IPS-NIHi7 (cell line): ENCODE measurements around the gene HCN3.
"Not testable (repeated sequence)": the region's sequence is repeated elsewhere in the genome, so short reads cannot be mapped to it uniquely, and the experiment has no call there.

Experiments used
- DNase-seq: peaks from one replicate; pipeline ENCODE4 v3.0.0; 2012; ENCODE audit warnings: mixed read lengths; ENCODE audit errors: extremely low spot score

HCN3 gene

GRCh38 chr1:155284476-155284875, 7.2 kb downstream of the HCN3 start:
- no peak for DNase-seq

GRCh38 chr1:155285063-155285462, 7.8 kb downstream of the HCN3 start:
- DNase-seq = no peak

- DNase-seq = no peak
Observed at GRCh38 chr1:155285631-155286044, 8.4 kb downstream of the HCN3 start.

GRCh38 chr1:155286544-155286943, 9.3 kb downstream of the HCN3 start:
- DNase-seq = no peak

GRCh38 chr1:155287987-155288543, 10.8 kb downstream of the HCN3 start:
- no peak for DNase-seq

GRCh38 chr1:155291006-155291405, 13.7 kb downstream of the HCN3 start:
- DNase-seq = not testable (repeated sequence)

GRCh38 chr1:155293086-155293749, 16.0 kb downstream of the HCN3 start:
- DNase-seq = no peak

- no peak for DNase-seq
Observed at GRCh38 chr1:155294520-155295182, 17.4 kb downstream of the HCN3 start.

- DNase-seq = peak; percentile 47
Observed at GRCh38 chr1:155295183-155295941, 18.1 kb downstream of the HCN3 start.

GRCh38 chr1:155295942-155296267, 18.6 kb downstream of the HCN3 start:
- DNase-seq = no peak

- no peak for DNase-seq
Observed at GRCh38 chr1:155296661-155297060, 19.4 kb downstream of the HCN3 start.

- no peak for DNase-seq
Observed at GRCh38 chr1:155297384-155297783, 20.1 kb downstream of the HCN3 start.

GRCh38 chr1:155300024-155300423, 22.8 kb downstream of the HCN3 start:
- DNase-seq = no peak

GRCh38 chr1:155300553-155301329, 23.5 kb downstream of the HCN3 start:
- no peak for DNase-seq

GRCh38 chr1:155301342-155301841, 24.1 kb downstream of the HCN3 start, which contains the start of gene PKLR:
PKLR (minus strand) TSS chr1:155301438; CDS start chr1:155301395, 43 bp downstream.
- DNase-seq = no peak

- no peak for DNase-seq
Observed at GRCh38 chr1:155304558-155305063, 27.3 kb downstream of the HCN3 start.

- DNase-seq = no peak
Observed at GRCh38 chr1:155305881-155306391, 28.7 kb downstream of the HCN3 start.

- DNase-seq = no peak
Observed at GRCh38 chr1:155307247-155307740, 30.0 kb downstream of the HCN3 start.

- DNase-seq = peak; percentile 97
Observed at GRCh38 chr1:155308493-155309422, 31.5 kb downstream of the HCN3 start, which contains the start of gene FDPS. FDPS (plus strand) TSS chr1:155308866; CDS start chr1:155309790, 924 bp downstream.
